Measurements from ENCODE around the gene SNX10.
"Not testable (repeated sequence)": the region's sequence is repeated elsewhere in the genome, so short reads cannot be mapped to it uniquely, and the experiment has no call there.

SNX10 gene

GRCh38 chr7:26291699-26292538, at the start of gene SNX10:
Gene SNX10 (plus strand): TSS chr7:26291862. CDS start chr7:26346443, 54,581 bp downstream.
- DNase-seq: peak; percentile 21 to 26

GRCh38 chr7:26245150-26245549, 46.5 kb upstream of the SNX10 start:
- no peak for DNase-seq

GRCh38 chr7:26250239-26250638, 41.4 kb upstream of the SNX10 start:
- no peak for DNase-seq

- not testable (repeated sequence) for DNase-seq
These were observed 29.8 kb upstream of the SNX10 start for GRCh38 chr7:26261866-26262265.

- DNase-seq: no peak
These were observed 26.6 kb upstream of the SNX10 start for GRCh38 chr7:26265065-26265464.

GRCh38 chr7:26265499-26266075, 26.1 kb upstream of the SNX10 start:
- no peak for DNase-seq

GRCh38 chr7:26267601-26268166, 24.0 kb upstream of the SNX10 start:
- DNase-seq: no peak

- no peak for DNase-seq
These were observed 16.4 kb upstream of the SNX10 start for GRCh38 chr7:26275213-26275612.

GRCh38 chr7:26278770-26279169, 12.9 kb upstream of the SNX10 start:
- DNase-seq: peak; percentile 55 to 67

- DNase-seq: no peak
These were observed 12.3 kb upstream of the SNX10 start for GRCh38 chr7:26279405-26279804.

GRCh38 chr7:26280097-26280496, 11.6 kb upstream of the SNX10 start:
- no peak for DNase-seq

- DNase-seq: no peak
These were observed 10.9 kb upstream of the SNX10 start for GRCh38 chr7:26280723-26281122.

- no peak for DNase-seq
These were observed 7.2 kb upstream of the SNX10 start for GRCh38 chr7:26284477-26284876.

GRCh38 chr7:26284995-26285632, 6.5 kb upstream of the SNX10 start:
- DNase-seq: peak; percentile 5 to 11

- no peak for DNase-seq
These were observed 5.5 kb upstream of the SNX10 start for GRCh38 chr7:26286157-26286556.

GRCh38 chr7:26288126-26288525, 3.5 kb upstream of the SNX10 start:
- not testable (repeated sequence) for DNase-seq

GRCh38 chr7:26291251-26291650, 411 bp upstream of the SNX10 start:
- no peak for DNase-seq

GRCh38 chr7:26292768-26293560, 1.3 kb downstream of the SNX10 start:
- DNase-seq: no peak

GRCh38 chr7:26293569-26294308, 2.1 kb downstream of the SNX10 start:
- DNase-seq: peak; percentile 58 to 60

- no peak for DNase-seq
These were observed 3.4 kb downstream of the SNX10 start for GRCh38 chr7:26295015-26295414.

- DNase-seq: no peak
These were observed 3.9 kb downstream of the SNX10 start for GRCh38 chr7:26295586-26295985.

- peak; percentile 6 to 8 for DNase-seq
These were observed 6.9 kb downstream of the SNX10 start for GRCh38 chr7:26298472-26299058.
